Measurements from ENCODE around the gene EFNA1.

GRCh38 chr1:155122308-155122707 lies 5.4 kb upstream of the EFNA1 start:
- TF ChIP-seq POLR2A (IDR thresholded peaks at IDR 0.05) (no peak), CTCF (IDR thresholded peaks at IDR 0.05) (no peak)
